ENCODE measurements around the gene ADCY2.

The ADCY2 gene

DNA sequence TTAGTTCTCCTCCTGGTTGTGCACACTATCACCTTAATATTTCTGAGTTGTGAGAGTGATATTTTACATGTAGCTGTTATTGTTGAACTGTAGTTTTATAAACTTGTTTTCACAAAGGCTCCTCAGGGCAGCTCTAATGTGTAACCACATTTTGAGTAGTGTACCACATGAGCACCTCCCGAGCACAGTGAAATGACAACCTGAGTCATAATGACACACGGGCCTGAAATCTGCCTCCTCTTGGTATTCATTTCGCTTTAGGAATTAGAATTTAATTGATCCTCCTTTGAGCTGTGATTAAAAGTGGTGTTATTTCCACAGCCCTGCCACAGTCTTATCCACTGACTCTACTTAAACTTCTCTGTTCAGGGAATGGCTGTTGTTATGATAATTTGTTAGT, 480.9 kb downstream of the ADCY2 start:
- Histone ChIP-seq H3K4me3 (ENCODE audit: low read depth, low read length) (no peak overlapping the region), H3K4me1 (ENCODE audit: control insufficient read depth, insufficient read depth, low read length) (no peaks in the 10 kb centered on the region), H3K36me3 (ENCODE audit: control insufficient read depth, insufficient read depth, low read length) (peaks cover 94% of the 10 kb centered on the region), H3K27me3 (ENCODE audit: control insufficient read depth, insufficient read depth, low read length) (no peaks in the 10 kb centered on the region), H3K27ac (ENCODE audit: low read depth, low read length) (no peak overlapping the region), H3K9ac (ENCODE audit: low read depth, low read length) (no peak overlapping the region), H3K9me3 (ENCODE audit: control insufficient read depth, insufficient read depth, low read length) (no peaks in the 10 kb centered on the region)

DNA sequence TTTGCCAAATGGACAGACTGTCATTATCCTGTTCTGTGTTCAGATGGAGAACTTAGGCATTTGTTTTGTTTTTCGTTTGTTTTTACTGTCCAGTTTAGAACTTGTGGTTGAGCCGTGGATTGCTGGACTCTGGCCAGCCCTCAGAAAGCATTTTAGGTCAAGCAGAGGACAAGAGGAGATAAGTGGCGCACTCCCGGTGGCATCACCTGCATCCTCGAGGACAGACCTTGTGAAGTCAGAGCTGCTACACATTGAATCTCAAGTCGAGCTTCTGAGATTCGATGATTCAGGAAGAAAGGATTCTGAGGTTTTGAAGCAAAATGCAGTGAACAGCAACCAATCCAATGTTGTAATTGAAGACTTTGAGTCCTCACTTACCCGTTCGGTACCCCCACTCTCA, 481.9 kb downstream of the ADCY2 start:
- Histone ChIP-seq H3K27ac (ENCODE audit: low read depth, low read length) (no peak overlapping the region), H3K9me3 (ENCODE audit: control insufficient read depth, insufficient read depth, low read length) (no peaks in the 10 kb centered on the region), H3K4me1 (ENCODE audit: control insufficient read depth, insufficient read depth, low read length) (no peaks in the 10 kb centered on the region), H3K36me3 (ENCODE audit: control insufficient read depth, insufficient read depth, low read length) (peaks cover 94% of the 10 kb centered on the region), H3K4me3 (ENCODE audit: low read depth, low read length) (no peak overlapping the region), H3K27me3 (ENCODE audit: control insufficient read depth, insufficient read depth, low read length) (no peaks in the 10 kb centered on the region), H3K9ac (ENCODE audit: low read depth, low read length) (no peak overlapping the region)

DNA sequence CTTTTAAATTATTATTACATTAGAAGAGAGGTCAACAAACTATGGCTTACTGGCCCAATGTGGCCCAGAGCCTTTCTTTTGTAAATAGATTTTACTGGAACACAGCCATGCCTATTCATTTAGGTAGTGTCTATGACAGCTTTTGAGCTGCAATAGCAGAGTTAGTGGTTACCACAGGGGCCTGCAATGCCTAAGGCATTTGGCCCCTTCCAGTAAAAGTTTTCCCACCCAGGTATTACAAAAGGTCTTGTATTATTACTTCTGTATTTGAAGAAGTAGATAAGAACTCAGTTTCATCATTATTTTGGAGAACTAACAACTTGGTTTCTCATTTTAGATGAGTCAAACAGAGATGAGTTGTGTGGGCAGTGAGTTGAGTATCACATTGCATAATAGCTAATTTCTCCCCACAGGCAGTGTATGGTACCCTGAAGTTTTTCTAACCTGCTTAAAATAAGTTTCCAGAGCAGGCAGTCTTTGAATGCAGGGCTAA, 482.5 kb downstream of the ADCY2 start:
- Histone ChIP-seq H3K27me3 (ENCODE audit: control insufficient read depth, insufficient read depth, low read length) (no peaks in the 10 kb centered on the region), H3K27ac (ENCODE audit: low read depth, low read length) (no peak overlapping the region), H3K9me3 (ENCODE audit: control insufficient read depth, insufficient read depth, low read length) (no peaks in the 10 kb centered on the region), H3K36me3 (ENCODE audit: control insufficient read depth, insufficient read depth, low read length) (peaks cover 94% of the 10 kb centered on the region), H3K4me1 (ENCODE audit: control insufficient read depth, insufficient read depth, low read length) (no peaks in the 10 kb centered on the region), H3K9ac (ENCODE audit: low read depth, low read length) (no peak overlapping the region), H3K4me3 (ENCODE audit: low read depth, low read length) (no peak overlapping the region)

Measured in HUES48 (cell line).